IMR-90 (cell line): Measurements from ENCODE around the gene GM2A. TPM values are rescaled to one million over a fixed set of nuclear protein-coding genes. Genes with fewer than 3 reads are reported as not detected.

Experiments
- ATAC-seq: fragments of 200-7000 bp; cut with Tn5 transposase; 2 replicates; pipeline ENCODE4 v1.9.1; 2020; ENCODE audit warnings: low read depth, mild to moderate bottlenecking, moderate library complexity
- BruUV-seq: library from RNA; stranded (reverse); fragments of 400-500 nt; replicated peaks from 2 replicates; lab custom pipeline; 2021; lab: Mats Ljungman, UMichigan
- CTCF ChIA-PET: fragments of 300-600 bp; formaldehyde crosslinking; extraction: SDS; loops from one replicate; lab custom pipeline; 2021; ENCODE audit warnings: antibody characterized with exemption; lab: Yijun Ruan, JAX
- POLR2A ChIA-PET: fragments of 300-600 bp; sonication (Branson Sonifier 250); formaldehyde crosslinking; loops from one replicate; lab custom pipeline; 2022; ENCODE audit warnings: antibody characterized with exemption; ENCODE audit not compliant: unreplicated experiment; lab: Charles Lee
- DNase-seq: peaks from one replicate; pipeline ENCODE4 v3.0.0; 2013
- H2AFZ ChIP-seq: replicated peaks from 2 replicates; pipeline ENCODE3; 2013; ENCODE audit warnings: low read length, mild to moderate bottlenecking; ENCODE audit not compliant: poor library complexity
- H2AK5ac ChIP-seq: 2 replicates; pipeline ENCODE4 v1.6.1; 2013; ENCODE audit warnings: low read depth, low read length, inconsistent platforms
- H2AK9ac ChIP-seq: replicated peaks from 2 replicates; pipeline ENCODE3; 2013; ENCODE audit warnings: mild to moderate bottlenecking, low read depth, low read length, moderate library complexity; ENCODE audit not compliant: poor library complexity
- H2BK120ac ChIP-seq: 2 replicates; pipeline ENCODE4 v1.6.1; 2013; ENCODE audit warnings: low read depth, low read length, inconsistent platforms
- H2BK15ac ChIP-seq: 3 replicates; pipeline ENCODE4 v1.6.1; 2013; ENCODE audit warnings: low read depth, low read length, inconsistent platforms
- H2BK20ac ChIP-seq: 2 replicates; pipeline ENCODE4 v1.6.1; 2013; ENCODE audit warnings: low read depth, mild to moderate bottlenecking, inconsistent platforms, low read length, moderate library complexity
- H2BK5ac ChIP-seq: 2 replicates; pipeline ENCODE4 v1.6.1; 2013; ENCODE audit warnings: mild to moderate bottlenecking, low read depth, low read length, inconsistent platforms; ENCODE audit not compliant: poor library complexity, severe bottlenecking
- H3K14ac ChIP-seq: replicated peaks from 2 replicates; pipeline ENCODE4 v1.6.1; 2013; ENCODE audit warnings: low read depth, low read length, inconsistent platforms
- H3K18ac ChIP-seq: 2 replicates; pipeline ENCODE4 v1.6.1; 2013; ENCODE audit warnings: low read depth, low read length, control low read depth
- H3K23ac ChIP-seq: 2 replicates; pipeline ENCODE4 v1.6.1; 2013; ENCODE audit warnings: low read depth, low read length, inconsistent platforms
- H3K27ac ChIP-seq: 2 replicates; pipeline ENCODE4 v1.5.1; 2013; ENCODE audit warnings: mild to moderate bottlenecking, control low read depth, low read length; ENCODE audit not compliant: insufficient read depth
- H3K27me3 ChIP-seq: 2 replicates; pipeline ENCODE4 v1.6.1; 2013; ENCODE audit warnings: low read length; ENCODE audit not compliant: control insufficient read depth, insufficient read depth
- H3K36me3 ChIP-seq: 2 replicates; pipeline ENCODE4 v1.6.1; 2013; ENCODE audit warnings: low read length, mixed read lengths; ENCODE audit not compliant: control insufficient read depth, insufficient read depth
- H3K4ac ChIP-seq: 2 replicates; pipeline ENCODE4 v1.6.1; 2013; ENCODE audit warnings: low read depth, low read length, inconsistent platforms
- H3K4me1 ChIP-seq: 2 replicates; pipeline ENCODE4 v1.6.1; 2013; ENCODE audit warnings: low read length, mixed read lengths; ENCODE audit not compliant: control insufficient read depth, insufficient read depth
- H3K4me2 ChIP-seq: 2 replicates; pipeline ENCODE4 v1.6.1; 2013; ENCODE audit warnings: low read depth, mild to moderate bottlenecking, control low read depth, low read length, moderate library complexity
- H3K4me3 ChIP-seq: 2 replicates; pipeline ENCODE4 v1.5.1; 2013; ENCODE audit warnings: low read depth, mild to moderate bottlenecking, control low read depth, low read length, moderate library complexity; ENCODE audit not compliant: insufficient read depth
- H3K56ac ChIP-seq: 2 replicates; pipeline ENCODE4 v1.6.1; 2013; ENCODE audit warnings: low read length, inconsistent platforms; ENCODE audit not compliant: insufficient read depth; ENCODE audit errors: extremely low read depth
- H3K79me1 ChIP-seq, 2 experiments: 2 replicates each; pipeline ENCODE4 v1.6.1; 2013; ENCODE audit warnings: low read length in 2 of 2, inconsistent platforms in 1 of 2, low read depth in 1 of 2
- H3K9ac ChIP-seq: 2 replicates; pipeline ENCODE4 v1.6.1; 2013; ENCODE audit warnings: low read depth, low read length, control low read depth
- H3K9me1 ChIP-seq: 2 replicates; pipeline ENCODE4 v1.6.1; 2013; ENCODE audit warnings: low read length, inconsistent platforms; ENCODE audit not compliant: insufficient read depth
- H3K9me3 ChIP-seq: 2 replicates; pipeline ENCODE4 v1.6.1; 2013; ENCODE audit warnings: low read length; ENCODE audit not compliant: control insufficient read depth, insufficient read depth
- H4K20me1 ChIP-seq: 2 replicates; pipeline ENCODE4 v1.6.1; 2013; ENCODE audit warnings: low read length, inconsistent platforms; ENCODE audit not compliant: insufficient read depth
- H4K5ac ChIP-seq: 2 replicates; pipeline ENCODE4 v1.6.1; 2013; ENCODE audit warnings: mild to moderate bottlenecking, low read depth, low read length, control low read depth
- H4K8ac ChIP-seq, 2 experiments: 2 replicates each; pipeline ENCODE4 v1.6.1; 2013; ENCODE audit warnings: low read depth in 2 of 2, low read length in 2 of 2, control low read depth in 1 of 2, inconsistent platforms in 1 of 2
- H4K91ac ChIP-seq: 2 replicates; pipeline ENCODE4 v1.6.1; 2013; ENCODE audit warnings: low read depth, low read length, inconsistent platforms; ENCODE audit not compliant: insufficient read depth
- FOS ChIP-seq: fragments of 150-350 bp; IDR thresholded peaks from 2 replicates; pipeline ENCODE4 v1.6.1; 2016; ENCODE audit warnings: low read depth, low read length
- MAFK ChIP-seq: IDR thresholded peaks from 2 replicates; pipeline ENCODE4 v1.6.1; 2012; ENCODE audit warnings: low read depth, low read length, improper control_type of control experiment
- MXI1 ChIP-seq: IDR thresholded peaks from 2 replicates; pipeline ENCODE4 v1.6.1; 2012; ENCODE audit warnings: low read depth, mild to moderate bottlenecking, low read length, moderate library complexity, borderline replicate concordance
- NFE2L2 ChIP-seq: fragments of 150-350 bp; IDR thresholded peaks from 2 replicates; pipeline ENCODE4 v1.6.1; 2016; ENCODE audit warnings: low read depth, mild to moderate bottlenecking, low read length
- POLR2A ChIP-seq: IDR thresholded peaks from 2 replicates; pipeline ENCODE4 v1.6.1; 2012; ENCODE audit warnings: mild to moderate bottlenecking, low read depth, low read length
- RAD21 ChIP-seq: IDR thresholded peaks from 2 replicates; pipeline ENCODE4 v1.6.1; 2012; ENCODE audit warnings: low read length, improper control_type of control experiment
- RCOR1 ChIP-seq: IDR thresholded peaks from 2 replicates; pipeline ENCODE4 v1.6.1; 2012; ENCODE audit warnings: mild to moderate bottlenecking, low read length, improper control_type of control experiment; ENCODE audit not compliant: insufficient replicate concordance
- SMC3 ChIP-seq: fragments of 150-350 bp; IDR thresholded peaks from 2 replicates; pipeline ENCODE4 v1.6.1; 2016; ENCODE audit warnings: low read depth, mild to moderate bottlenecking, antibody characterized with exemption, low read length, moderate library complexity
- WGBS, 2 experiments: methylation state at CpG; one replicate each; pipeline versions ENCODE4 v1.1.5 to v1.1.7; 2013; ENCODE audit warnings: missing lambda C conversion rate in 2 of 2; ENCODE audit not compliant: insufficient read length in 1 of 2; ENCODE audit errors: extremely low coverage in 2 of 2; 5-methylcytosine and 5-hydroxymethylcytosine counted together
- dilution Hi-C: fragments of 300-500 bp; cut with HindIII; formaldehyde crosslinking; loops from one replicate; pipeline ENCODE4 v1.14.3; 2018; ENCODE audit warnings: low sequenced_read_pairs; ENCODE audit not compliant: unreplicated experiment
- in situ Hi-C: fragments of 300-500 bp; cut with MboI; formaldehyde crosslinking; loops from 3 replicates; pipeline ENCODE4 v1.14.3; 2019; ENCODE audit warnings: low sequenced_read_pairs, inconsistent platforms, mixed read lengths
- intact Hi-C: fragments of 100-400 bp; cut with micrococcal nuclease; formaldehyde crosslinking; loops from 2 replicates; pipeline ENCODE4 v1.10.0; 2022
- polyA plus RNA-seq, 3 experiments: library from polyadenylated mRNA; depleted of rRNA; stranded (reverse); fragments of >200 nt; gene quantifications; 2 replicates each; pipeline ENCODE4 v1.2.3, GENCODE V29; 2012; ENCODE audit warnings: low replicate concordance in 1 of 3
- total RNA-seq: library from RNA; depleted of rRNA; stranded (reverse); fragments of >200 nt; gene quantifications from 2 replicates; pipeline ENCODE4 v1.2.3, GENCODE V29; 2012
- TF ChIP-seq, protein P1 (sequence below): fragments of 150-350 bp; IDR thresholded peaks from 2 replicates; pipeline ENCODE4 v1.6.1; 2017; ENCODE audit warnings: mild to moderate bottlenecking, antibody characterized with exemption, low read length, low read depth
- TF ChIP-seq, protein P2 (sequence below): conservative IDR thresholded peaks from 2 replicates; pipeline ENCODE4 v1.5.1; 2012; ENCODE audit warnings: mild to moderate bottlenecking, low read depth, low read length, improper control_type of control experiment
- TF ChIP-seq, protein P3 (sequence below): fragments of 150-350 bp; IDR thresholded peaks from 2 replicates; pipeline ENCODE4 v1.6.1; 2016; ENCODE audit warnings: low read depth, mild to moderate bottlenecking, low read length, moderate library complexity, borderline replicate concordance

GM2A gene
- total and polyA plus RNA-seq, 2 of the 4 experiments (the other 2 are of a cell fraction): 13.8 to 18.5 TPM

DNA sequence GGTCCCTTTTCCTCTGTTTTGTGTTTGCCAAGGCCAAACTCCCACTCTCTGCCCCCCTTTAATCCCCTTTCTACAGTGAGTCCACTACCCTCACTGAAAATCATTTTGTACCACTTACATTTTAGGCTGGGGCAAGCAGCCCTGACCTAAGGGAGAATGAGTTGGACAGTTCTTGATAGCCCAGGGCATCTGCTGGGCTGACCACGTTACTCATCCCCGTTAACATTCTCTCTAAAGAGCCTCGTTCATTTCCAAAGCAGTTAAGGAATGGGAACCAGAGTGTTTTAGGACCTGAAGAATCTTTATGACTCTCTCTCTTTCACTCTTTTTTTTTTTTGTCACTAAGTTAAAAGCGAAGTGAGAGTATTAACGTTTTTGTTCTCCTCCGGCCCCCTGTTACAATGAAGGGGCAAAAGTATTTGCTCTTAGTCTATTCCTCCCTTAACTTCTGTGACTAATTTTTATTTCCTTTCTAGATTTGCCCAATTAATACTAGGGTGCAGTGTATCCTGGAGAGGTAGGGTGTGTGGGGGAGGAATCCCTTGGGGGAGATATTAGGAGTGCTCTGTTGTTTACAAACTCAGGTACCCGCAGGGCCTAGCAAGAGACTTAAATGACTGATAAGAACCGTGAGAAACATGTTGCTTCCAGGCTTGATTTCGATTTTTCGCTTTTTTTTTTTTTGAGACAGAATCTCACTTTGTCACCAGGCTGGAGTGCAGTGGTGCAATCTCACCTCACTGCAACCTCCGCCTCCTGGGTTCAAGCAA, 14.7 kb downstream of the GM2A start:
- no peak for ATAC-seq
- H3K23ac ChIP-seq: no peak overlapping the region

More for the DNA sequence above, 14.7 kb downstream of the GM2A start:
- H2BK20ac ChIP-seq: no peak overlapping the region
- no peak for TF ChIP-seq MAFK
- TF ChIP-seq RAD21: no peak
- TF ChIP-seq, protein P1, sequence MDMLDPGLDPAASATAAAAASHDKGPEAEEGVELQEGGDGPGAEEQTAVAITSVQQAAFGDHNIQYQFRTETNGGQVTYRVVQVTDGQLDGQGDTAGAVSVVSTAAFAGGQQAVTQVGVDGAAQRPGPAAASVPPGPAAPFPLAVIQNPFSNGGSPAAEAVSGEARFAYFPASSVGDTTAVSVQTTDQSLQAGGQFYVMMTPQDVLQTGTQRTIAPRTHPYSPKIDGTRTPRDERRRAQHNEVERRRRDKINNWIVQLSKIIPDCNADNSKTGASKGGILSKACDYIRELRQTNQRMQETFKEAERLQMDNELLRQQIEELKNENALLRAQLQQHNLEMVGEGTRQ: no peak
- no peak for TF ChIP-seq SMC3
- no peak for TF ChIP-seq POLR2A
- no peak for TF ChIP-seq NFE2L2
- TF ChIP-seq FOS: no peak
- TF ChIP-seq MXI1: no peak
- TF ChIP-seq, protein P2, sequence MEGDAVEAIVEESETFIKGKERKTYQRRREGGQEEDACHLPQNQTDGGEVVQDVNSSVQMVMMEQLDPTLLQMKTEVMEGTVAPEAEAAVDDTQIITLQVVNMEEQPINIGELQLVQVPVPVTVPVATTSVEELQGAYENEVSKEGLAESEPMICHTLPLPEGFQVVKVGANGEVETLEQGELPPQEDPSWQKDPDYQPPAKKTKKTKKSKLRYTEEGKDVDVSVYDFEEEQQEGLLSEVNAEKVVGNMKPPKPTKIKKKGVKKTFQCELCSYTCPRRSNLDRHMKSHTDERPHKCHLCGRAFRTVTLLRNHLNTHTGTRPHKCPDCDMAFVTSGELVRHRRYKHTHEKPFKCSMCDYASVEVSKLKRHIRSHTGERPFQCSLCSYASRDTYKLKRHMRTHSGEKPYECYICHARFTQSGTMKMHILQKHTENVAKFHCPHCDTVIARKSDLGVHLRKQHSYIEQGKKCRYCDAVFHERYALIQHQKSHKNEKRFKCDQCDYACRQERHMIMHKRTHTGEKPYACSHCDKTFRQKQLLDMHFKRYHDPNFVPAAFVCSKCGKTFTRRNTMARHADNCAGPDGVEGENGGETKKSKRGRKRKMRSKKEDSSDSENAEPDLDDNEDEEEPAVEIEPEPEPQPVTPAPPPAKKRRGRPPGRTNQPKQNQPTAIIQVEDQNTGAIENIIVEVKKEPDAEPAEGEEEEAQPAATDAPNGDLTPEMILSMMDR: no peak
- TF ChIP-seq, protein P3, sequence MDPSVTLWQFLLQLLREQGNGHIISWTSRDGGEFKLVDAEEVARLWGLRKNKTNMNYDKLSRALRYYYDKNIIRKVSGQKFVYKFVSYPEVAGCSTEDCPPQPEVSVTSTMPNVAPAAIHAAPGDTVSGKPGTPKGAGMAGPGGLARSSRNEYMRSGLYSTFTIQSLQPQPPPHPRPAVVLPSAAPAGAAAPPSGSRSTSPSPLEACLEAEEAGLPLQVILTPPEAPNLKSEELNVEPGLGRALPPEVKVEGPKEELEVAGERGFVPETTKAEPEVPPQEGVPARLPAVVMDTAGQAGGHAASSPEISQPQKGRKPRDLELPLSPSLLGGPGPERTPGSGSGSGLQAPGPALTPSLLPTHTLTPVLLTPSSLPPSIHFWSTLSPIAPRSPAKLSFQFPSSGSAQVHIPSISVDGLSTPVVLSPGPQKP: no peak
- TF ChIP-seq RCOR1: no peak
- peaks cover 10% of the 10 kb centered on the region for H3K36me3 ChIP-seq
- H3K9me3 ChIP-seq: no peaks in the 10 kb centered on the region
- H4K5ac ChIP-seq: no peak overlapping the region
- no peak overlapping the region for H2BK120ac ChIP-seq
- intact Hi-C loops (no loop called here), dilution Hi-C loops (no loop called here), in situ Hi-C loops (no loop called here)
- peaks cover 5% of the 10 kb centered on the region for H3K9me1 ChIP-seq
- H2AK9ac ChIP-seq: no peak overlapping the region
- POLR2A ChIA-PET: no interaction called here
- H4K20me1 ChIP-seq: no peaks in the 10 kb centered on the region
- WGBS, 2 experiments: 90% methylated on average over 2 of the region's 11 CpGs; no CpG with 5 or more reads in 1 of the 2 experiments
- H3K4me3 ChIP-seq: no peak overlapping the region
- no peak overlapping the region for H4K8ac ChIP-seq
- no peak overlapping the region for H3K4ac ChIP-seq
- no peak overlapping the region for H3K56ac ChIP-seq
- no peak overlapping the region for H2BK15ac ChIP-seq
- H3K9ac ChIP-seq: no peak overlapping the region
- peaks cover 2% of the 10 kb centered on the region; the same call in 1 of the 2 replicates for H3K4me1 ChIP-seq
- H3K4me2 ChIP-seq: no peak overlapping the region
- BruUV-seq: no TSS peak
- H2AFZ ChIP-seq: no peak overlapping the region
- H3K18ac ChIP-seq: no peak overlapping the region
- H3K27ac ChIP-seq: no peak overlapping the region
- H2BK5ac ChIP-seq: no peak overlapping the region
- CTCF ChIA-PET: no interaction called here
- no peak for DNase-seq
- H3K79me1 ChIP-seq: no peaks in the 10 kb centered on the region
- no peaks in the 10 kb centered on the region for H3K27me3 ChIP-seq
- H2AK5ac ChIP-seq: no peak overlapping the region
- H3K14ac ChIP-seq: no peak overlapping the region
- no peak overlapping the region for H4K91ac ChIP-seq
